Caco-2 (cell line): ENCODE measurements around the gene CKAP2. TPM values are rescaled to one million over a fixed set of nuclear protein-coding genes. Genes with fewer than 3 reads are reported as not detected.
A peak's percentile ranks its signal among the peaks of the same experiment; 100 is the strongest.

Experiments used
- BruUV-seq: library from RNA; stranded (reverse); fragments of 400-500 nt; replicated peaks from 2 replicates; lab custom pipeline; 2021; lab: Mats Ljungman, UMichigan
- CTCF ChIA-PET: fragments of 300-600 bp; sonication (Branson Sonifier 250); formaldehyde crosslinking; loops from one replicate; lab custom pipeline; 2022; ENCODE audit warnings: antibody characterized with exemption; lab: Charles Lee
- POLR2A ChIA-PET: fragments of 300-600 bp; sonication (Branson Sonifier 250); formaldehyde crosslinking; loops from one replicate; lab custom pipeline; 2022; ENCODE audit warnings: antibody characterized with exemption; lab: Charles Lee
- DNase-seq, 2 experiments: peaks; one replicate each; pipeline versions ENCODE4 v3.0.0 to v3.0.0-alpha.2; 2020 to 2022
- H3K27me3 ChIP-seq: replicated peaks from 2 replicates; pipeline ENCODE4 v1.6.0; 2011; ENCODE audit warnings: low read length; ENCODE audit not compliant: control insufficient read depth, insufficient read depth
- H3K36me3 ChIP-seq: 2 replicates; pipeline ENCODE4 v1.5.1; 2011; ENCODE audit warnings: low read length; ENCODE audit not compliant: control insufficient read depth, insufficient read depth
- H3K4me1 ChIP-seq: fragments of 250-450 bp; sonication (Bioruptor Pico); 2 replicates; pipeline ENCODE4 v1.5.1; 2020; ENCODE audit warnings: mild to moderate bottlenecking
- H3K4me3 ChIP-seq: 2 replicates; pipeline ENCODE4 v1.5.1; 2011; ENCODE audit warnings: low read depth, mild to moderate bottlenecking, control low read depth, low read length
- H3K9me3 ChIP-seq: fragments of 250-450 bp; sonication (Bioruptor Pico); 2 replicates; pipeline ENCODE4 v1.5.1; 2020; ENCODE audit warnings: mild to moderate bottlenecking, moderate library complexity
- H3K27ac Mint-ChIP-seq: one replicate; pipeline ENCODE4 v1.8.0; 2022; ENCODE audit warnings: mixed read lengths; ENCODE audit not compliant: unreplicated experiment
- H3K27me3 Mint-ChIP-seq: one replicate; pipeline ENCODE4 v1.8.0; 2022; ENCODE audit warnings: mixed read lengths; ENCODE audit not compliant: insufficient read depth, unreplicated experiment
- H3K36me3 Mint-ChIP-seq: one replicate; pipeline ENCODE4 v1.8.0; 2022; ENCODE audit warnings: mild to moderate bottlenecking, mixed read lengths; ENCODE audit not compliant: insufficient read depth, unreplicated experiment
- H3K4me1 Mint-ChIP-seq: one replicate; pipeline ENCODE4 v1.8.0; 2022; ENCODE audit warnings: low read depth, mixed read lengths; ENCODE audit not compliant: unreplicated experiment
- H3K4me3 Mint-ChIP-seq: one replicate; pipeline ENCODE4 v1.8.0; 2022; ENCODE audit warnings: mild to moderate bottlenecking, moderate library complexity, mixed read lengths; ENCODE audit not compliant: unreplicated experiment
- H3K9me3 Mint-ChIP-seq: one replicate; pipeline ENCODE4 v1.8.0; 2022; ENCODE audit warnings: mixed read lengths; ENCODE audit not compliant: unreplicated experiment
- intact Hi-C: fragments of 100-400 bp; cut with micrococcal nuclease; formaldehyde crosslinking; loops from one replicate; pipeline ENCODE4 v1.10.0; 2022; ENCODE audit not compliant: unreplicated experiment
- total RNA-seq: library from RNA; stranded (reverse); gene quantifications from 2 replicates; pipeline ENCODE4 v1.2.3, GENCODE V29; 2022
- TF ChIP-seq, protein P1 (sequence below), 2 experiments: fragments of 200-600 bp in 1 of 2; IDR thresholded peaks; 1 replicate in 1 of 2; 2 replicates in 1 of 2; pipeline versions ENCODE4 v1.5.1 to v1.8.0; 2011 to 2022; ENCODE audit warnings: antibody characterized with exemption in 1 of 2, control low read depth in 1 of 2, inconsistent platforms in 1 of 2, low read depth in 1 of 2, low read length in 1 of 2, mild to moderate bottlenecking in 1 of 2, moderate library complexity in 1 of 2; ENCODE audit not compliant: insufficient read depth in 1 of 2, severe bottlenecking in 1 of 2, unreplicated experiment in 1 of 2

Gene CKAP2
- total RNA-seq, 1 experiment from 2014 or later, result 68.9 TPM

DNA sequence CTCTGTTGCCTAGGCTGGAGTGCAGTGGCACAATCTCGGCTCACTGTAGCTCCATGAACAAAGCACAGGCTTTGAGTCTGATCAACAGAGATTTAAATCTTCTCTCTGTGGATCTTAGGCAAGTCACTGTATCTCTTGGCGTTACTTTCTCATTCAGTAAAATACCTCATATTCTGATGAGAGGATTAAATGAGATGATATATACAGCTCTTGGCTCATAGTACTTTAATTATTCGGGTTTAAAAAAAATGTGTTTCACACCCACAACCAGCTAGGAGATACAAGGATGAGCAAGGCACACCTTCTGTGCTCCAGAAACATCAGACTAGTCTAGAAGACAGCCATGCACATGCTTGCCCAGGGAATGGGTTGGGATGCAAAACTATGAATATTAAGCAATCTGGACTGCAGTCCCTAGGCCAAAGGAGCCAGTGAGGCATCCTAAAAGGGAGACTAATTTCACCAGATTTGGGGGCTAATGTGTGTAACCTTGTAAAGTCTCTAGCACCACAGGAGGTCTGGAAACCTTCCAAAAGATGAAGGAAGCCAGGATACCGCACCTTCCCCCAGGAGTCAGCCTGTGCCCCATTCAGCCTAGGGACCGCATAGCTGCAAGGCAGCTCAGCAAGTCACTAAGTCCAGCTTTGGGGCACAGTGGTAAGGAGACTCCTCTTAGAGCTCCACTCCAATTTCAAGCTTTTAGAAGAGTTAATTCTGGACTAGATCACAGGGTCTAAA lies 7.3 kb upstream of the CKAP2 start:
- intact Hi-C loops, result loop anchor here (10.0 kb wide), 1 partner anchor 293 kb away; the partner anchor contains the start of gene NEK3
- no peaks in the 10 kb centered on the region for H3K36me3 ChIP-seq
- Mint-ChIP-seq H3K36me3 (no peaks in the 10 kb centered on the region), H3K4me3 (no peak overlapping the region), H3K9me3 (no peaks in the 10 kb centered on the region), H3K4me1 (peaks cover 7% of the 10 kb centered on the region), H3K27ac (no peak overlapping the region), H3K27me3 (no peaks in the 10 kb centered on the region)
- POLR2A ChIA-PET, result no interaction called here
- H3K4me1 ChIP-seq, result no peaks in the 10 kb centered on the region; the same call in 1 of the 2 replicates
- BruUV-seq, result no TSS peak
- TF ChIP-seq, protein P1, sequence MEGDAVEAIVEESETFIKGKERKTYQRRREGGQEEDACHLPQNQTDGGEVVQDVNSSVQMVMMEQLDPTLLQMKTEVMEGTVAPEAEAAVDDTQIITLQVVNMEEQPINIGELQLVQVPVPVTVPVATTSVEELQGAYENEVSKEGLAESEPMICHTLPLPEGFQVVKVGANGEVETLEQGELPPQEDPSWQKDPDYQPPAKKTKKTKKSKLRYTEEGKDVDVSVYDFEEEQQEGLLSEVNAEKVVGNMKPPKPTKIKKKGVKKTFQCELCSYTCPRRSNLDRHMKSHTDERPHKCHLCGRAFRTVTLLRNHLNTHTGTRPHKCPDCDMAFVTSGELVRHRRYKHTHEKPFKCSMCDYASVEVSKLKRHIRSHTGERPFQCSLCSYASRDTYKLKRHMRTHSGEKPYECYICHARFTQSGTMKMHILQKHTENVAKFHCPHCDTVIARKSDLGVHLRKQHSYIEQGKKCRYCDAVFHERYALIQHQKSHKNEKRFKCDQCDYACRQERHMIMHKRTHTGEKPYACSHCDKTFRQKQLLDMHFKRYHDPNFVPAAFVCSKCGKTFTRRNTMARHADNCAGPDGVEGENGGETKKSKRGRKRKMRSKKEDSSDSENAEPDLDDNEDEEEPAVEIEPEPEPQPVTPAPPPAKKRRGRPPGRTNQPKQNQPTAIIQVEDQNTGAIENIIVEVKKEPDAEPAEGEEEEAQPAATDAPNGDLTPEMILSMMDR (IDR thresholded peaks at IDR 0.05; ENCODE audit: insufficient read depth in 1 of 2, low read depth in 1 of 2, low read length in 1 of 2, severe bottlenecking in 1 of 2, unreplicated experiment in 1 of 2), result no peak
- H3K27me3 ChIP-seq, result no peaks in the 10 kb centered on the region
- no peak overlapping the region for H3K4me3 ChIP-seq
- CTCF ChIA-PET, result no interaction called here
- no peak for DNase-seq
- H3K9me3 ChIP-seq, result no peaks in the 10 kb centered on the region

DNA sequence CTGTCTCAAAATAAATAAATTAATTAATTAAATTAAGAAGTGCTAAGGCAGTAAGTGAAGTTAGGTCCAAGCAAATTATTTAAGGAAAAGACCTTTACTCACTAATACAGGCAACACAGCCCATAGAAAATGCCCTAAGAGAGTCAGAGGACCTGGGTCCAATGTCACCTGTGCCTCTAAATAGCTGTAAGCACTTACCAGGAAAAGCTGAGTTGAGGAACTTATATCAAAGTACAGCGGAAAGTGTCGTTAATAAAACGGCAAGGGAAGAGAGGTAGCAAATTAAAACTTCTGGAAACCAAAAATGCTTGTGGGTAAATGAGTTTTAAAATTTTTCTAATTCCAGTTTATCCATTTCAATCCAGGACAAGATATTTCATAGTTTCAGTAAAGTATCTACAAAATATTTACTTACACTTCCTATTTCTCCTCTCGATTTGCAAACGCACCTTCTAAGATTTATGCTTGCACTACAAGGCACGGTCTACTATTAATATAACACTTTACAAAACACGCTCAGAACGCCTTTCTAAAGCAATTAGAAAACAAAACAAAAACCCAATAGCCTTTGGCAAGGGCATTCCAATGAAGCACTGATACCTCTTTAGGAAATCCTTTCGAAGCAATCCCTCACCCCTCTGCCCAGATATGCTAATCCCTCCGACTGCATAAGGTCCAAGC lies 5.8 kb upstream of the CKAP2 start:
- H3K4me1 ChIP-seq, result no peaks in the 10 kb centered on the region; the same call in 1 of the 2 replicates
- Mint-ChIP-seq H3K4me3 (peak overlapping the region; percentile 83), H3K27me3 (no peaks in the 10 kb centered on the region), H3K36me3 (no peaks in the 10 kb centered on the region), H3K27ac (peak overlapping the region; percentile 69), H3K9me3 (no peaks in the 10 kb centered on the region), H3K4me1 (peaks cover 18% of the 10 kb centered on the region)
- no peaks in the 10 kb centered on the region for H3K9me3 ChIP-seq
- intact Hi-C loops, result loop anchor here (1.0 to 10.0 kb wide), 6 partner anchors 21 to 645 kb away; partner anchors contain the start of genes DHRS12 and NEK3
- DNase-seq, result no peak
- H3K27me3 ChIP-seq, result no peaks in the 10 kb centered on the region
- peak overlapping the region; percentile 89 for H3K4me3 ChIP-seq
- ChIA-PET CTCF (interaction anchor here (0.9 to 1.9 kb wide), 7 partner anchors 21 to 360 kb away, joined by 3 to 23 read pairs (median 4); partner anchors contain the start of gene SUGT1), POLR2A (interaction anchor here (0.7 kb wide), 1 partner anchor 57 kb away, joined by 3 read pairs; no protein-coding TSS in a partner anchor)
- BruUV-seq, result TSS peak; percentile 45
- H3K36me3 ChIP-seq, result no peaks in the 10 kb centered on the region
- TF ChIP-seq, protein P1 (IDR thresholded peaks at IDR 0.05; ENCODE audit: insufficient read depth in 1 of 2, low read depth in 1 of 2, low read length in 1 of 2, severe bottlenecking in 1 of 2, unreplicated experiment in 1 of 2), result no peak
